Astrocyte of the hippocampus (primary cell): ENCODE data around the gene PTOV1.

Source experiments
- DNase-seq: peaks from one replicate; pipeline ENCODE4 v3.0.0; 2011; ENCODE audit warnings: low read depth, low spot score

Gene PTOV1

DNA sequence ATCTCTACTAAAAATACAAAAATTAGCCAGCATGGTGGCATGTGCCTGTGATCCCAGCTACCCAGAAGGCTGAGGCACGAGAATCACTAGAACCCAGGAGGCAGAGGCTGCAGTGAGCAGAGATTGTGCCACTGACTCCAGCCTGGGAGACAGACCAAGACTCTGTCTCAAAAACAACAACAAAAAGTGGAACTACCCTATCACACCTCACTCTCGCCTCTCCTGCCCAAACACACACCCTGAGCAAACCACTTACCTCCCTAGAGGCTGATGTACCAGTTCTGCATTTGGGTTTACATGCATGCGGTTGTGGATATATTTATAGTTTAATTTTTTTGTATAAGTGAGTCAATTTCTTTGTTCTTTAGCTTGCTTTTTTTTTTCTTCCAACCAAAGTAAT is 7.7 kb upstream of the PTOV1 start:
- DNase-seq = no peak

DNA sequence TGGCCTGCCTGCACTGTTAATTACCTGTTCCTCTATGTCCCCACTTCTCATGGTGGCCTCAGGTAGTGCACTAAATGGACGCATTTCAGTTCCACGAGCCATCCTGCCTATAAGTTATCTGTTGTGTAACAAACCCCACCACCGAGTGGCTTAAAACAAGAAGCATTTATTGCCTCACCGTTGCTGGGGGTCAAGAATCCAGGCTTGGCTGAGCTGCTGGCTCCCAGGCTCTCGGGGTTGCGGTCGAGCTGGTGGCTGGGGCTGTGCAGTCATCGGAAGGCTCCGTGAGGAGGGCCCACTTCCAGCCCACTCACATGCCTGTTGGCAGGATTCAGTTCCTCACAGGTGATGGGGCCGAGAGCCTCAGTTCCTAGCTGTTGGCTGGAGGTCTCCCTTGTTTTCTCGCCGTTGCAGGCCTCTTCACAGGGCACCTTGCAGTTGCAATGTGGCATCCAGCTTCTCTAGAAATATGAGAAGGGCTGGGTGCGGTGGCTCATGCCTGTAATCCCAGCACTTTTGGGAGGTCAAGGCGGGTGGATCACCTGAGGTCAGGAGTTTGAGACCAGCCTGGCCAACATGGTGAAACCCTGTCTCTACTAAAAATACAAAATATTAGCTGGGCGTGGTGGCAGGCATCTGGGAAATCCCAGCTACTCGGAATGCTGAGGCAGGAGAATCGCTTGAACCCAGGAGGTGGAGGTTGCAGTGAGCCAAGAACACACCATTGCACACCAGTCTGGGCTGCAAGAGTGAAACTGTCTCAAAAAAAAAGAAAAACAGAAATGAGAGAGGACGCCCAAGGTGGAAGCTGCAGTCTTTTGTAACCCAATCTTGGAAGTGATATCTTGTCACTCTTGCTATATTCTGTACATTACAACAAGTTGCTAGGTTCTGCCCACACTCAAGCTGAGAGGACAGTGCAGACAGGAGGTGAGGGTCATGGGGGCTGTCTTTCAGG is 6.5 kb upstream of the PTOV1 start:
- no peak for DNase-seq

DNA sequence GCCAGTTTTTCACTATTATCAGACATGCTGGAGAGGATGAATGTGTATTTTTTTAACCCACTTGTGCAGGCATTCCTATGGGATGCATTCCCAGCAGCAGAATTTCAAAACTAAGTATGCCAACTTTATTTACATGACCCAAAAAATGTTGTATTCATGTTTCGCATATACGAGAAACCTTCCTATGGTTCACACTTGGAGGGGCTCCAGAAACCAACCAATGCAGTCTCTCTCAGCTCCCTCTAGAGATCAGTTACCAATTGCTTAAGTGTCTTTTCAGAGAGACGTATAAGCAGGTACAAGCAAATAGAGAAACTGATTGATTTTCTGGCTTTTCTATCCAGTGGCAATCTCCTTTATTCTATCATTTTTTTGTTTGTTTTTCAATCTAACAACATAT is 5.5 kb upstream of the PTOV1 start:
- no peak for DNase-seq

- DNase-seq = no peak
Measured at GRCh38 chr19:49846408-49846807, 4.6 kb upstream of the PTOV1 start.

DNA sequence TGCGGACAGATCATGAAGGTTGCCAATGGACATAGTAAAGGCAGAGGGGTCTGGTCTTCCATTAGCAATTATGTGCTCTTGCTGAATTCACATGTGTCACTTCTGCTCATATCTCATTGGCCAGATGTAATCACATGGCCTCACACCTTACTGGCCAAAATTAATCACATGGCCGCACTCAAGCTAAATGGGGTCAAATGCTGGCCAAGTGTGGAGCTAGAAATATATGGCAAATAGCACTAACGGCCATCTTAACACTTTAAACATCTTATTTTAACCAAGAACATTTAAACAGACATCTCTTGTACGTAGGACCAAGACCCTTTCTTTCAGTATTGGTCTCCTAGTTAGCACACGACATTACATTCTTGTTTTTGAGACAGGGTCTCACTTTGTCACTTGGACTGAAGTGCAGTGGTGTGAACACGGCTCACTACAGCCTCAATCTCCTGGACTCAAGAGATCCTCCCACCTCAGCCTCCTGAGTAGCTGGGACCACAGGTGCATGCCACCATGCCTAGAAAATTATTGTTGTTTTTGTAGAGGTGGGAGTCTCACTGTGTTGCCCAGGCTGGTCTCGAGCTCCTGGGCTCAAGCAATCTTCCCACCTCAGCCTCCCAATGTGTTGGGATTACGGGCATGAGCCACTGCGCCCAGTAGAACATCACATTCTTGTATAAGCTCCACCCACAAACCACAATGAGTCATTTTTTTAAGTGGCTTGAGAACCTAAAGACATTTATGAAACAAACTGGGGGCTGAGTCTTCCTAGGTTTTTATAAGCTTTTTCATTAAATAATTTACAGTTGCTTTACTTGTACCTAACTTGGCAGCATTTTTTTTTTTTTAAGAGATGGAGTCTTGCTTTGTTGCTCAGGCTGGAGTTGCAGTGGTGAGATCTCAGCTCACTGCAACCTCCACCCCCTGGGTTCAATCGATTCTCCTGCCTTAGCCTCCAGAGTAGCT is 2.9 kb upstream of the PTOV1 start:
- DNase-seq = peak; percentile 89

GRCh38 chr19:49848938-49849337 is 2.0 kb upstream of the PTOV1 start:
- no peak for DNase-seq

DNA sequence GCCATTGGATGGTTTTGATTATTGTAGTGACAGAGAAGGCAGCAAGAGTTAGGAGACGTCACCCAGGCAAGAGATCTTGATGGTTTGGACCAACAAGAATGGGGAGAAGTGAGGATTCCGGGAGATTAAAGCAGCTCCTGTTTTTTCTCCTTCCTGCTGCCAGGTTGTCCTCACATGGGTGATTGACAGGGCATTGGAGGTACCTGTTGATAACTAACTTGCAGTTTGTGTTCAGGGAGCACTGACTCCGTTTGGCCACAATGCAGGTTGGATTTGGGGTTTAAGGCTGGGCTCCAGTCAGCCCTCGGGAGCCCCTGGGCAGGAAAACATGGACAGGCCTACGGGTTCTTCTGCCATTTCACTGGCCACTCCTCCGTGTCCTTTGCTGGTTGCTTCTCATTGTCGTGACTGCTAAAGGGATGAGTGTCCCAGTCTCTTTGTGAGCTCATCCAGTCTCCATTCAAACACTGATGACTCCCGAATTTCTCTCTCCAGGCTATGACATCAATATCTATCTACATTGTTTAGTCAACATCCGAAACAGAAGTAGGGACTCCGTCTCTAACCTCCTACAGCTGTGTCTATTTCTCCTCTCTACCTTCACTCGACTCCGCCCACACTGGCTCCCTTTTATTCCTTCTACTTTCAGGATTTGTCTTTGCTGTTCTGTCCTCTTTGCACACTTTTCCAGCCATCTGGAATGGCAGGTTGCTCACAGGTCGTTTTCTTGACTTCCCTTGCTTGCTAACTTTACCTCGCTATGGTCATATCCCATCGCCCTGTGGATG is 1.3 kb upstream of the PTOV1 start:
- DNase-seq = no peak

- no peak for DNase-seq
Measured at GRCh38 chr19:49850221-49850486, 805 bp upstream of the PTOV1 start.

GRCh38 chr19:49851456-49852259 is 699 bp downstream of the PTOV1 start:
- peak; percentile 53 for DNase-seq

DNA sequence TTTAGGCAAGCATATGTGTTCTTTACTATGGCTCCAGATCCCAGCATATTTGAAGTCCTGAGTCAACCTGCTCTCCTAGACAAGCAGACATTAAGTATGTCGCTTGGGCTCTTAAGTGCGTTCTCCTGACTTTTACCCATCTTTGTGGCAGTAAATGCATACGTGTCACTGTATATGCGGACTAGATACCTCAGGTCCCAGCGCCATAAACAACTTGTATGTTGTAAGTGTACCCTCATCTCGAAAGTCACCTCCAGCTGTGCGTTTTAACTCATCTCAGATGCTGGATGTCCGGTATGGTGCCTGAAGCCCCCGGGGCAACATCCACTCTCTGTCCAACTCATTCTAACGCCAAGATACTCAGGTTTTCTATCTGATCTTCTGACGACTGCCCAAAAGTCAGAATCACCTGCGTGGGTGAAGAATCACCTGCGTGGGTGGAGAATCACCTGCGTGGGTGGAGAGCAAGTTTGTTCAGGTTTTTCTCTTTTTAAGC is 1.7 kb downstream of the PTOV1 start:
- peak; percentile 29 for DNase-seq

DNA sequence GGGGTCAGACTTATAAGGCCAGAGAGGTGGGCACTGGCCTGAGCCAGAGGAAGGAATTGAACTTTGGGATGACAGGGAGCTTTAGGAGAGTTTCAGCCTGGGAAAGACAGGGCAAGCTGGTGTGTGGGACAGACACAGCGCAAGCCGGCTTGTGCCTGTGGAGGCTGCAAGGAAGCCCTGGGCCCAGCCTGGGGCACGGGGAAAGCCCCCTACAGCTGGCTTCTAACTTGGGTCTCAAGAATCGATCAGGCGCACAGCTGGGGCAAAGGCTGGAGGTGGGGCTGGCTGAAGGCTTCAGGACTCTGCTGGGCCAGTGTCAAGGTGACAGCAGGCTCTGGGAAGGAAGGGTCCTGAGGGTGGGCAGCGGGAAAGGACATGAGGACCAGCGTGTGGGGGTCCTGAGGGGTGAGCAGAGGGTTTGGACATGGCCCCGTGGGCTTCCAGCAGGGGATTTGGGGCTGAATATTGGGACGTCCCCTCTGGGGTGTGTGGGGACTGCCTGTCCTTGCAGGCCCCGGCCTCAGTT is 3.0 kb downstream of the PTOV1 start:
- DNase-seq = no peak

DNA sequence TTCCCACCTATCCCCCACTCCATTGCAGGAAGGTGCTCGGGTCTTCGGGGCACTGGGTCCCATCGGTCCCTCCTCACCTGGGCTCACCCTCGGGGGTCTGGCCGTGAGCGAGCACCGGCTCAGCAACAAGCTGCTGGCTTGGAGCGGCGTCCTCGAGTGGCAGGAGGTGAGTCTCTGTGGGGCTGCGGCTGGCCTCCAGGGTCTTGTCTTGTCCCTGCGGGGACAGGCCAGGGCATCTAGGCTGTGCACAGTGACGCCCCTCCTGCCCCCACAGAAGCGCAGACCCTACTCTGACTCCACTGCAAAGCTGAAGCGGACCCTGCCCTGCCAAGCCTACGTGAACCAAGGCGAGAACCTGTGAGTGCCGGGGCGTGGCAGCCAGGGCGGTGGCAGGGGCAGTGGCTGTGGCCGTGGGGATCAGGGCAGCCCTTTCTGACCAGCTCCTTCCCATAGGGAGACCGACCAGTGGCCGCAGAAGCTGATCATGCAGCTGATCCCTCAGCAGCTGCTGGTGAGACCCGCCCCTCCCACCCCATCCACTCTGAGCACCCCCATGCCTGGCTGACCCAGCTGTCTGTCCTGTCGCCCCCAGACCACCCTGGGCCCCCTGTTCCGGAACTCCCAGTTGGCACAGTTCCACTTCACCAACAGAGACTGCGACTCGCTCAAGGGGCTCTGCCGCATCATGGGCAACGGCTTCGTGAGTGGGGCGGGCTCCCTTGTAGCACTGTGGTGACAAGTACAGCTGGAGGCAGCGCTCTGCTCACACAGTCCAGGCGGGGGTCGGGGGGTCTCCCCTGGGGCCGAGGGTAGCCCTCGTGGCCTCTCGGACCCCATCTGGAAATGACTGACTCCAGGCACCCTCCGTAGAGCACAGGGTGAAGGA is 3.7 kb downstream of the PTOV1 start:
- no peak for DNase-seq

DNA sequence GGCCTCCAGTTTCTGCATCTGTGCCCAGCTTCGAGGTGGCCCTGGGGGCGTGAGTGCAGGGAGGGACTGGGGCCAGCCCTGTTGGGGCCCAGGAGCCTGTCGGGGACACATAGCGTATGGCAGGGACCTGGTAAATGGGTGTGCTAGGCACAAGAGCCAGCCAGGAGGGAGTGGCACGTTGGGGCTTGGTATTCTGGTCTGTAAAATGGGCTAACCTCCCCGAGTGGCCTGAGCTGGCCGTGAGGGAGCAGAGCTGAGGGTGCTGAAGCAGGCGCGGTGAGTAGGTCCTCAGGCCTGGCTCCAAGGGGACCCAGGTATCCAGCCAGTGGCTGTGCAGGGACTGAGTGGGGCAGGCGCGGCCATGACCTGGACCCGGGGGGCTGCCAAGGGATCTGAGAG is 4.3 kb downstream of the PTOV1 start:
- DNase-seq = no peak

DNA sequence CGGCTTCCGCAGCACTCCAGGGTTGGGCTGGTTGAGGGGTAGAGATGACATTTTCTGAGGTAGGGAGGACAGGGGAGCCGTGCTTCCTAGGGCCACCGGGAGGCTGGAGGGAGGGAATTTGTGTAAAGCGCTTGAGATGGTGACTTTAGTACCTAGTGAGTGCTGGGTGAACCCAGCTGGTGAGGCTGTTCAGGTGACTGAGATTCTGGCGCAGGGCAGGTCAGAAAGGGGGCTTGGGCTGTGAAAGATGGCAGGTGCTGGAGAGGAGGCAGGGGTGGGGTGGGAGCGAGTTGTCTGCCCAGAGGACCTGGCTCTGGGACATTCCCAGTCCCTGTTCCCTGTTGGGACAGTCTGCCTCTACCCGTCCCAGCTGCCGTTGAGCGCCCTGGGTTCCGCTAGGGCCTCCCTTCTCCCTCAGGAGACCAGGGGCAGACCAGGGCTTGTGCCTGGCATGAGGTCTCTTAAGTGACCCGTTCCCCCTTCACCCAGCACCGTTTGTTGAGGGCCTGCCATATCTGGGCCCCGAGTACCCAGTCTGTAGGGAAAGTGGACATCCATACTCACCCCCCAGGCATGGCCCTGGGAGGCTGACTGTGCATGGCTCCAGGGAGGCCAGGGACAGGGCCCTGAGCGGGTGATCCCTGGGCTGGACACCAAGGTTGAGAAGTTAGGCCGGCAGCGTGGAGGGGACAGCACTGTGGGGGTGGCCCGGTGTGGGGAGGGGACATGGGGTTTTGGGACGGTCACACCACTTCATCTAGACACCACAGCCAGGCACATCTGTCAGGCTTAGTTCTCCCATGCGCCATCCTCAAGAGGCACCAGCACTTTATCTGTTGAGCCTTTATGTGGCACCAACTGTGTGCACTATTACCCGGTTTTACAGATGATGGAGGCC is 5.0 kb downstream of the PTOV1 start:
- no peak for DNase-seq

DNA sequence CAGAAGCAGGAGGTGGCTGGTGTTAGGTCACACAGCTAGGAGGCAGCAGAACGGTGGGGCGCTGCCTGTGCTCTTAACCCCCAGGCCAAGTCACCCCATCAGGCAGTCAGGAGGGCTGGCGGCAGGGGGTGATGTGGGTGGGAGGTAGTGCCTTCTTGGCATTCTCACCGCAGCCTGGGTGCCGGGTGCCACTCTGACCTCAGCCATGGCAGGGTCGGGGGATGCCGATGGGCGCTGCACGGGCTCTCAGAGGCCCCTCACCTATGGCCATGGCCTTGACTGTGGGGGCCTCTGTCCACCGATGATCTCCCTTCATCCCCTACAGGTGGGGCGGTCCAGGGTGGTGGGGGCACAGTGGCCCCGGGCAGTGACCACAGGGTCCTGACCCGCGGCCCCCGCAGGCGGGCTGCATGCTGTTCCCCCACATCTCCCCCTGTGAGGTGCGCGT is 5.6 kb downstream of the PTOV1 start:
- DNase-seq = no peak

GRCh38 chr19:49857061-49857837 is 6.3 kb downstream of the PTOV1 start:
- no peak for DNase-seq

DNA sequence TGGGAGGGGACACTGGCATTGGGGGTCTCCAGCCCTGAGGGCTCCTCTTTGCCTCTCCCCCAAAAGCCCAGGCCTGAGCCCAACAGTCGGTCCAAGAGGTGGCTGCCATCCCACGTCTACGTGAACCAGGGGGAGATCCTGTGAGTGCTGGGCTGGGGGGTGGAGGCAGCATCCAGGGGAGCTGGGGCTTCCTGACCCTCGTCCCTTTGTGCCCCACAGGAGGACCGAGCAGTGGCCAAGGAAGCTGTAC is 6.8 kb downstream of the PTOV1 start:
- no peak for DNase-seq
